Thoracic aorta (tissue), 2 donors: ENCODE data around the gene ITGA5. TPM values are rescaled to one million over a fixed set of nuclear protein-coding genes. Genes with fewer than 3 reads are reported as not detected.

ENCODE experiments used
- ATAC-seq: fragments of 150-250 bp; one replicate; pipeline ENCODE4 v1.8.0; 2017; ENCODE audit warnings: low read depth; ENCODE audit not compliant: insufficient number of reproducible peaks, low FRiP score
- DNase-seq: peaks from one replicate; pipeline ENCODE4 v3.0.0-alpha.2; 2020; ENCODE audit warnings: low spot score
- H3K27ac ChIP-seq, 2 donors: fragments of 200-600 bp; sonication (generic); 1 replicate in 1 of 2; 2 replicates in 1 of 2; pipeline ENCODE4 v1.5.1; 2016; ENCODE audit warnings: mild to moderate bottlenecking in 2 of 2, moderate library complexity in 2 of 2
- H3K27me3 ChIP-seq: fragments of 200-600 bp; sonication (generic); replicated peaks from 2 replicates; pipeline ENCODE4 v1.6.0; 2016; ENCODE audit warnings: mild to moderate bottlenecking; ENCODE audit not compliant: insufficient read depth
- H3K36me3 ChIP-seq: fragments of 200-600 bp; sonication (generic); one replicate; pipeline ENCODE4 v1.5.1; 2016
- H3K4me1 ChIP-seq, 2 donors: fragments of 200-600 bp; sonication (generic); 1 replicate in 1 of 2; 2 replicates in 1 of 2; pipeline versions ENCODE4 v1.5.1 to v1.6.0; 2016; ENCODE audit warnings: low read depth in 2 of 2, mild to moderate bottlenecking in 1 of 2; ENCODE audit not compliant: control insufficient read depth in 1 of 2
- H3K4me3 ChIP-seq: fragments of 200-600 bp; sonication (generic); 2 replicates; pipeline ENCODE4 v1.5.1; 2016; ENCODE audit warnings: mild to moderate bottlenecking
- H3K9me3 ChIP-seq: fragments of 200-600 bp; sonication (generic); 2 replicates; pipeline ENCODE4 v1.5.1; 2016
- CTCF ChIP-seq: fragments of 200-600 bp; sonication (generic); IDR thresholded peaks from one replicate; pipeline ENCODE4 v1.5.1; 2019; ENCODE audit warnings: antibody characterized with exemption
- total RNA-seq, 2 donors: library from RNA; depleted of rRNA; stranded (reverse); fragments of >200 nt; gene quantifications; one replicate each; pipeline versions ENCODE4 v1.1.0 to v1.2.3, GENCODE V29; 2016

ITGA5 gene
- total RNA-seq, 2 donors from 2014 or later = 752 to 847 TPM

GRCh38 chr12:54427106-54427505 lies 8.0 kb upstream of the ITGA5 start:
- no peak for TF ChIP-seq CTCF
- DNase-seq (no peak), ATAC-seq (no peak)
- Histone ChIP-seq H3K36me3 (no peaks in the 10 kb centered on the region), H3K27me3 (no peaks in the 10 kb centered on the region), H3K27ac (peak overlapping the region; percentile 89 to 93), H3K4me1 (peaks cover 51 to 95% of the 10 kb centered on the region in 2 donors), H3K9me3 (no peaks in the 10 kb centered on the region), H3K4me3 (no peak overlapping the region)

- Histone ChIP-seq H3K27me3 (no peaks in the 10 kb centered on the region), H3K36me3 (no peaks in the 10 kb centered on the region), H3K27ac (peak overlapping the region; percentile 89 to 93), H3K4me3 (no peak overlapping the region), H3K9me3 (no peaks in the 10 kb centered on the region), H3K4me1 (peaks cover 51 to 95% of the 10 kb centered on the region in 2 donors)
- DNase-seq (no peak), ATAC-seq (no peak)
- no peak for TF ChIP-seq CTCF
Measured at GRCh38 chr12:54426690-54427089, 7.6 kb upstream of the ITGA5 start.

- peaks cover 51 to 95% of the 10 kb centered on the region in 2 donors for H3K4me1 ChIP-seq
- ATAC-seq (no peak), DNase-seq (no peak)
- H3K36me3 ChIP-seq = no peaks in the 10 kb centered on the region
- no peaks in the 10 kb centered on the region for H3K27me3 ChIP-seq
- TF ChIP-seq CTCF = no peak
- H3K4me3 ChIP-seq = no peak overlapping the region
- H3K9me3 ChIP-seq = no peaks in the 10 kb centered on the region
- H3K27ac ChIP-seq = no peak overlapping the region
Measured at GRCh38 chr12:54425702-54426101, 6.6 kb upstream of the ITGA5 start.

- ATAC-seq = no peak
- H3K27ac ChIP-seq = no peak overlapping the region
- H3K9me3 ChIP-seq = no peaks in the 10 kb centered on the region
- H3K4me3 ChIP-seq = no peak overlapping the region
- H3K36me3 ChIP-seq = no peaks in the 10 kb centered on the region
- peaks cover 45 to 92% of the 10 kb centered on the region in 2 donors for H3K4me1 ChIP-seq
- no peak for DNase-seq
- no peak for TF ChIP-seq CTCF
- H3K27me3 ChIP-seq = no peaks in the 10 kb centered on the region
Measured at GRCh38 chr12:54424224-54424623, 5.2 kb upstream of the ITGA5 start.

- Histone ChIP-seq H3K4me1 (peaks cover 42 to 88% of the 10 kb centered on the region in 2 donors), H3K36me3 (no peaks in the 10 kb centered on the region)
- TF ChIP-seq CTCF = no peak
Measured at GRCh38 chr12:54423816-54424150, 4.7 kb upstream of the ITGA5 start.

More at GRCh38 chr12:54423816-54424150, 4.7 kb upstream of the ITGA5 start:
- no peaks in the 10 kb centered on the region for H3K27me3 ChIP-seq
- H3K9me3 ChIP-seq = no peaks in the 10 kb centered on the region
- DNase-seq = no peak
- no peak overlapping the region for H3K27ac ChIP-seq
- H3K4me3 ChIP-seq = no peak overlapping the region
- no peak for ATAC-seq
